IMR-90 (cell line): ENCODE results near the gene TMEM205. TPM values are rescaled to one million over a fixed set of nuclear protein-coding genes. Genes with fewer than 3 reads are reported as not detected.

ENCODE experiments used
- ATAC-seq: fragments of 200-7000 bp; cut with Tn5 transposase; 2 replicates; pipeline ENCODE4 v1.9.1; 2020; ENCODE audit warnings: low read depth, mild to moderate bottlenecking, moderate library complexity
- BruUV-seq: library from RNA; stranded (reverse); fragments of 400-500 nt; replicated peaks from 2 replicates; lab custom pipeline; 2021; lab: Mats Ljungman, UMichigan
- CTCF ChIA-PET: fragments of 300-600 bp; formaldehyde crosslinking; extraction: SDS; loops from one replicate; lab custom pipeline; 2021; ENCODE audit warnings: antibody characterized with exemption; lab: Yijun Ruan, JAX
- POLR2A ChIA-PET: fragments of 300-600 bp; sonication (Branson Sonifier 250); formaldehyde crosslinking; loops from one replicate; lab custom pipeline; 2022; ENCODE audit warnings: antibody characterized with exemption; ENCODE audit not compliant: unreplicated experiment; lab: Charles Lee
- DNase-seq: peaks from one replicate; pipeline ENCODE4 v3.0.0; 2013
- H2AFZ ChIP-seq: replicated peaks from 2 replicates; pipeline ENCODE3; 2013; ENCODE audit warnings: low read length, mild to moderate bottlenecking; ENCODE audit not compliant: poor library complexity
- H2AK5ac ChIP-seq: 2 replicates; pipeline ENCODE4 v1.6.1; 2013; ENCODE audit warnings: low read depth, low read length, inconsistent platforms
- H2AK9ac ChIP-seq: replicated peaks from 2 replicates; pipeline ENCODE3; 2013; ENCODE audit warnings: mild to moderate bottlenecking, low read depth, low read length, moderate library complexity; ENCODE audit not compliant: poor library complexity
- H2BK120ac ChIP-seq: 2 replicates; pipeline ENCODE4 v1.6.1; 2013; ENCODE audit warnings: low read depth, low read length, inconsistent platforms
- H2BK15ac ChIP-seq: 3 replicates; pipeline ENCODE4 v1.6.1; 2013; ENCODE audit warnings: low read depth, low read length, inconsistent platforms
- H2BK20ac ChIP-seq: 2 replicates; pipeline ENCODE4 v1.6.1; 2013; ENCODE audit warnings: low read depth, mild to moderate bottlenecking, inconsistent platforms, low read length, moderate library complexity
- H2BK5ac ChIP-seq: 2 replicates; pipeline ENCODE4 v1.6.1; 2013; ENCODE audit warnings: mild to moderate bottlenecking, low read depth, low read length, inconsistent platforms; ENCODE audit not compliant: poor library complexity, severe bottlenecking
- H3K14ac ChIP-seq: replicated peaks from 2 replicates; pipeline ENCODE4 v1.6.1; 2013; ENCODE audit warnings: low read depth, low read length, inconsistent platforms
- H3K18ac ChIP-seq: 2 replicates; pipeline ENCODE4 v1.6.1; 2013; ENCODE audit warnings: low read depth, low read length, control low read depth
- H3K23ac ChIP-seq: 2 replicates; pipeline ENCODE4 v1.6.1; 2013; ENCODE audit warnings: low read depth, low read length, inconsistent platforms
- H3K27ac ChIP-seq: 2 replicates; pipeline ENCODE4 v1.5.1; 2013; ENCODE audit warnings: mild to moderate bottlenecking, control low read depth, low read length; ENCODE audit not compliant: insufficient read depth
- H3K27me3 ChIP-seq: 2 replicates; pipeline ENCODE4 v1.6.1; 2013; ENCODE audit warnings: low read length; ENCODE audit not compliant: control insufficient read depth, insufficient read depth
- H3K36me3 ChIP-seq: 2 replicates; pipeline ENCODE4 v1.6.1; 2013; ENCODE audit warnings: low read length, mixed read lengths; ENCODE audit not compliant: control insufficient read depth, insufficient read depth
- H3K4ac ChIP-seq: 2 replicates; pipeline ENCODE4 v1.6.1; 2013; ENCODE audit warnings: low read depth, low read length, inconsistent platforms
- H3K4me1 ChIP-seq: 2 replicates; pipeline ENCODE4 v1.6.1; 2013; ENCODE audit warnings: low read length, mixed read lengths; ENCODE audit not compliant: control insufficient read depth, insufficient read depth
- H3K4me2 ChIP-seq: 2 replicates; pipeline ENCODE4 v1.6.1; 2013; ENCODE audit warnings: low read depth, mild to moderate bottlenecking, control low read depth, low read length, moderate library complexity
- H3K4me3 ChIP-seq: 2 replicates; pipeline ENCODE4 v1.5.1; 2013; ENCODE audit warnings: low read depth, mild to moderate bottlenecking, control low read depth, low read length, moderate library complexity; ENCODE audit not compliant: insufficient read depth
- H3K56ac ChIP-seq: 2 replicates; pipeline ENCODE4 v1.6.1; 2013; ENCODE audit warnings: low read length, inconsistent platforms; ENCODE audit not compliant: insufficient read depth; ENCODE audit errors: extremely low read depth
- H3K79me1 ChIP-seq, 2 experiments: 2 replicates each; pipeline ENCODE4 v1.6.1; 2013; ENCODE audit warnings: low read length in 2 of 2, inconsistent platforms in 1 of 2, low read depth in 1 of 2
- H3K9ac ChIP-seq: 2 replicates; pipeline ENCODE4 v1.6.1; 2013; ENCODE audit warnings: low read depth, low read length, control low read depth
- H3K9me1 ChIP-seq: 2 replicates; pipeline ENCODE4 v1.6.1; 2013; ENCODE audit warnings: low read length, inconsistent platforms; ENCODE audit not compliant: insufficient read depth
- H3K9me3 ChIP-seq: 2 replicates; pipeline ENCODE4 v1.6.1; 2013; ENCODE audit warnings: low read length; ENCODE audit not compliant: control insufficient read depth, insufficient read depth
- H4K20me1 ChIP-seq: 2 replicates; pipeline ENCODE4 v1.6.1; 2013; ENCODE audit warnings: low read length, inconsistent platforms; ENCODE audit not compliant: insufficient read depth
- H4K5ac ChIP-seq: 2 replicates; pipeline ENCODE4 v1.6.1; 2013; ENCODE audit warnings: mild to moderate bottlenecking, low read depth, low read length, control low read depth
- H4K8ac ChIP-seq, 2 experiments: 2 replicates each; pipeline ENCODE4 v1.6.1; 2013; ENCODE audit warnings: low read depth in 2 of 2, low read length in 2 of 2, control low read depth in 1 of 2, inconsistent platforms in 1 of 2
- H4K91ac ChIP-seq: 2 replicates; pipeline ENCODE4 v1.6.1; 2013; ENCODE audit warnings: low read depth, low read length, inconsistent platforms; ENCODE audit not compliant: insufficient read depth
- BHLHE40 ChIP-seq: fragments of 150-350 bp; IDR thresholded peaks from 2 replicates; pipeline ENCODE4 v1.6.1; 2016; ENCODE audit warnings: mild to moderate bottlenecking, low read depth, low read length
- CEBPB ChIP-seq: IDR thresholded peaks from 2 replicates; pipeline ENCODE4 v1.6.1; 2012; ENCODE audit warnings: low read depth, low read length, improper control_type of control experiment
- FOS ChIP-seq: fragments of 150-350 bp; IDR thresholded peaks from 2 replicates; pipeline ENCODE4 v1.6.1; 2016; ENCODE audit warnings: low read depth, low read length
- NFE2L2 ChIP-seq: fragments of 150-350 bp; IDR thresholded peaks from 2 replicates; pipeline ENCODE4 v1.6.1; 2016; ENCODE audit warnings: low read depth, mild to moderate bottlenecking, low read length
- WGBS, 2 experiments: methylation state at CpG; one replicate each; pipeline versions ENCODE4 v1.1.5 to v1.1.7; 2013; ENCODE audit warnings: missing lambda C conversion rate in 2 of 2; ENCODE audit not compliant: insufficient read length in 1 of 2; ENCODE audit errors: extremely low coverage in 2 of 2; 5-methylcytosine and 5-hydroxymethylcytosine counted together
- dilution Hi-C: fragments of 300-500 bp; cut with HindIII; formaldehyde crosslinking; loops from one replicate; pipeline ENCODE4 v1.14.3; 2018; ENCODE audit warnings: low sequenced_read_pairs; ENCODE audit not compliant: unreplicated experiment
- in situ Hi-C: fragments of 300-500 bp; cut with MboI; formaldehyde crosslinking; loops from 3 replicates; pipeline ENCODE4 v1.14.3; 2019; ENCODE audit warnings: low sequenced_read_pairs, inconsistent platforms, mixed read lengths
- intact Hi-C: fragments of 100-400 bp; cut with micrococcal nuclease; formaldehyde crosslinking; loops from 2 replicates; pipeline ENCODE4 v1.10.0; 2022
- polyA plus RNA-seq, 3 experiments: library from polyadenylated mRNA; depleted of rRNA; stranded (reverse); fragments of >200 nt; gene quantifications; 2 replicates each; pipeline ENCODE4 v1.2.3, GENCODE V29; 2012; ENCODE audit warnings: low replicate concordance in 1 of 3
- total RNA-seq: library from RNA; depleted of rRNA; stranded (reverse); fragments of >200 nt; gene quantifications from 2 replicates; pipeline ENCODE4 v1.2.3, GENCODE V29; 2012

TMEM205 gene
- total and polyA plus RNA-seq, 2 of the 4 experiments (the other 2 are of a cell fraction): 110 to 136 TPM

DNA sequence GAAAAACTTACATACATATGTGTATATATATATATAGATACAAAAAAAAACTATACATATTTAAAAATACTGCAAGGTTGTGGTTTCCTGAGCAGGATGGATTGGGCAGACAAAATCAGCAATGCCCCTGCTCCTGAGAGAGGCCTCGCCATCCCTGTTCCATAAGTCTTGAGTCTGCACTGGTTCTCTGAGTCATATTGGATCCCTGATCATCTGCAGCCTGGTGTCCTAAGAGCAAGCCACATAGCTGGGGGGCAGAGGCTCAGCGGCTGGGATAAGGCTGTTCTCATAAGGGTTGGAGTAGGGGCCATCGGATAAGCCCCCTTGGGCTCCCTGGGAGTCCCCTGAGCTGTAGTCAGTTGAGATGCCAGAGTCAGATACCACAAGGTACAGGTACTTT lies 31.7 kb upstream of the TMEM205 start:
- ATAC-seq (no peak), DNase-seq (peak; percentile 37)
- Histone ChIP-seq H3K4me2 (peak overlapping the region; percentile 42; the same call in 1 of the 2 replicates), H2BK15ac (no peak overlapping the region), H3K56ac (no peak overlapping the region), H3K4me3 (no peak overlapping the region), H3K9me3 (no peaks in the 10 kb centered on the region), H4K20me1 (peaks cover 11% of the 10 kb centered on the region; the same call in 1 of the 2 replicates), H3K14ac (peak overlapping the region; percentile 80; the same call in 1 of the 2 replicates), H4K8ac (peak overlapping the region in 1 of 2 experiments; percentile 64; a peak in 1 of 4 replicates), H4K5ac (peak overlapping the region; percentile 22; the same call in 1 of the 2 replicates), H3K4ac (peak overlapping the region; percentile 80), H3K4me1 (peaks cover 25% of the 10 kb centered on the region), H3K36me3 (no peaks in the 10 kb centered on the region), H4K91ac (peak overlapping the region; percentile 61; the same call in 1 of the 2 replicates), H3K9ac (peak overlapping the region; percentile 19; the same call in 1 of the 2 replicates), H2AK5ac (peak overlapping the region; percentile 93; the same call in 1 of the 2 replicates), H2AFZ (peak overlapping the region; percentile 12), H2BK20ac (peak overlapping the region; percentile 62; the same call in 1 of the 2 replicates), H3K18ac (0 out of 2 replicates have a peak overlapping the region, but pooled peaks have one; percentile 3), H3K27ac (peak overlapping the region; percentile 75), H3K23ac (no peak overlapping the region), H3K79me1 (peaks cover 8 to 41% of the 10 kb centered on the region in 2 experiments), H3K9me1 (peaks cover 37% of the 10 kb centered on the region), H2BK120ac (peak overlapping the region; percentile 43; the same call in 1 of the 2 replicates), H2AK9ac (peak overlapping the region; percentile 92), H3K27me3 (no peaks in the 10 kb centered on the region; the same call in 1 of the 2 replicates), H2BK5ac (peak overlapping the region; percentile 78)
- TF ChIP-seq NFE2L2: no peak
- no peak for TF ChIP-seq CEBPB
- TF ChIP-seq FOS: no peak
- no peak for TF ChIP-seq BHLHE40
- in situ Hi-C loops (no loop called here), dilution Hi-C loops (no loop called here), intact Hi-C loops (no loop called here)
- ChIA-PET CTCF (interaction anchor here (1.2 kb wide), 1 partner anchor 84 kb away, joined by 5 read pairs; no protein-coding TSS in a partner anchor), POLR2A (no interaction called here)
- BruUV-seq: no TSS peak
- WGBS, 2 experiments: 87% methylated on average over 3 of the region's 3 CpGs; no CpG with 5 or more reads in 1 of the 2 experiments
